NCI-H82 treated with DMSO at 0.1 percent for 48 hours (cell line): ENCODE measurements around the gene WDR48.

Experiments used
- DNase-seq: peaks from one replicate; lab custom pipeline; 2025; ENCODE audit not compliant: unreplicated experiment; lab: John Stamatoyannopoulos, UW

The WDR48 gene

DNA sequence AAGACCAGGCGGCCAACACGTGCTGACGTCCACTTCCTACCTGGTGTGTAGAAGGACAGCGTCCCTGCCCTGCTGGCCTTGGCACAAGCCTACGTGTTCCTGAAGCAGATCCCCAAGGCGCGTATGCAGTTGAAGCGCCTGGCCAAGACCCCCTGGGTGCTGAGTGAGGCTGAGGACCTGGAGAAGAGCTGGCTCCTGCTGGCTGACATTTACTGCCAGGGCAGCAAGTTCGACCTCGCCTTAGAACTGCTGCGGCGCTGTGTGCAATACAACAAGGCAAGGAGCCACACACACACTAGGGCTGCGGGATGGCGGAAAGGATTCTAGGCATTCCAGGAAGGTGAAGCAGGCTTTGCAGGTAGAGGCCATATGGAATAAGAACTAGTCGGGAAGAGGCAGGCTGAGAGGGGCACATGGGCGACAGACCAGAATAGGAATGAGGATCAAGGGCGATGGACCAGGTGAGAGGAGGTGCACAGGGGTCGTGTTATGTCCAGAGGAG lies 85.7 kb downstream of the WDR48 start:
- DNase-seq, result no peak

DNA sequence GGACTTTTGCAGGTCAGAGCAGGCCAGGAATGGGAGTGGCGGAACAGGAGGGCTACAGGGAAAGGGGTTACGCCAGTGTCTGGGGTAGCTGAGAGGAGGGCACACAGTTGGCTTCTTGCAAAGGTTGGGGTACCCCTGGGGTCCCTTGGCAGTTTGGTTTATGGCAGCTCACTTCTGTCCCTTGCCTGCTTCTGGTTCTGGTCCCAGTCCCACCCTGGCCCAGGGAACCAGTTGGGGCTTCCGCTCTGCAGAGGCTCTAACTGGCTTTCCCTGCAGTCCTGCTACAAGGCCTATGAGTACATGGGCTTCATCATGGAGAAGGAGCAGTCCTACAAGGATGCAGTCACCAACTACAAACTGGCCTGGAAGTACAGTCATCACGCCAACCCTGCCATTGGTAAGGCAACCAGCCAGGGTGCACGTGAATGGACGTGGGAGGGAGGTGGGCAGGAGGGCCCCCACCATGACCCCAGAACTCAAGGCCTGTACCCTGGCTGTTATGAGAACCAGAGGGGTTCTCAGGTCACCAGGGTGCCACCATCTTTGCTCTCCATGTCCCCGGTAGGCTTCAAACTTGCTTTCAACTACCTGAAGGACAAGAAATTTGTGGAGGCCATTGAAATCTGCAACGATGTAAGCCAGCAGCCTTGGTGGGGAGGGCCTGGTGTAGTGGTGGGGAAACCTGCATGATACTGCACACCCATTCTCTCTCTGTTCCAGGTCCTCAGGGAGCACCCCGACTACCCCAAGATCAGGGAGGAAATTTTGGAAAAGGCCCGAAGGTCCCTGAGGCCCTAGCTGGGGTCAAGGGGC lies 86.4 kb downstream of the WDR48 start:
- no peak for DNase-seq

DNA sequence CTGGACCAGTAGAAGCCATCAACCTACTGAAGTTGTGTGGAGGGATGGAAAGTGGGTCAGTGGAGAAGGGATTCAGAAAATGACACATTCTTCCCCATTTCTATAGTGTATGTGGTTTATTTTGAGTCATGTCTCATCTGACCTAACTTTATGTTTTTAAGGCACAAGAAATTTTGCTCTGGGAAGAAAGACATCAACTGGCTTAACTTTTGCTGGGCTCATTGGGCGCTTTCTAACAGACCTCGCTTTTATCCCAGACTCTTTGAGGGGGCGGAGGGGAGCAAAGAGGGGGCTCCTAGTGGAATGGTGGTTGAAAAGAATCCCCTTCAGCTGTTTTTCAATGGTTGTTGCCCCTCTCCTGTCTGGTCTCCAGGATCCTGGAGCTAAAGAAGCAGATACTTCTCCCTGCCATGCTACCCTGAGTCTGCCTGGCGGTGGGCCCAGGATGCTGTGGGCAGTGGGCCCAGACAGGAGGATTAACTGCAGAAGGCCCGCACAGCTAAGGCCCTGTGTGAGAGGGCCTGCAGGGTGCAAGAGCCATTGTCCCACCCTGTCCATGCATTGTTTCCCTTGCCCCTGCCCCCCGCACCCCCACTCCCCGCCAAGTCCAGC lies 87.1 kb downstream of the WDR48 start:
- DNase-seq, result no peak

DNA sequence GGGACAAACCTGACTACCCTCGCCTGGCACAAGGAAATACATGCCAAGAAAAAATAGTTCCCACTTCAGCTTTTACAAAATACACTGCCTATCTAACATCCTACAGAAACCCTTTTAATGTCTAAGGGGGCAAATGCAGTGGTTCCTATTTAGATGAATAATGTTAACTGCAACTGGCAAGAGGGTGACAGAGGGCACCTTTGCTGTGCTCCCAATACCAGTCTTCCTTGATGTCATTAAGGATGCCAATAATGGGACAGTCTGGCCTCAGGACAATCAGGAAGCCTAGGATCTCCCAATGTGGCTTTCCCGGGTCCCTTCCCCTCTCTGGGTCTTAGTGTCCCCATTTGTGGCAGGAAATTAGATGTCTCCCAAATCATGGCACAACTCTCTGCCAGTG lies 87.6 kb downstream of the WDR48 start:
- DNase-seq, result no peak

DNA sequence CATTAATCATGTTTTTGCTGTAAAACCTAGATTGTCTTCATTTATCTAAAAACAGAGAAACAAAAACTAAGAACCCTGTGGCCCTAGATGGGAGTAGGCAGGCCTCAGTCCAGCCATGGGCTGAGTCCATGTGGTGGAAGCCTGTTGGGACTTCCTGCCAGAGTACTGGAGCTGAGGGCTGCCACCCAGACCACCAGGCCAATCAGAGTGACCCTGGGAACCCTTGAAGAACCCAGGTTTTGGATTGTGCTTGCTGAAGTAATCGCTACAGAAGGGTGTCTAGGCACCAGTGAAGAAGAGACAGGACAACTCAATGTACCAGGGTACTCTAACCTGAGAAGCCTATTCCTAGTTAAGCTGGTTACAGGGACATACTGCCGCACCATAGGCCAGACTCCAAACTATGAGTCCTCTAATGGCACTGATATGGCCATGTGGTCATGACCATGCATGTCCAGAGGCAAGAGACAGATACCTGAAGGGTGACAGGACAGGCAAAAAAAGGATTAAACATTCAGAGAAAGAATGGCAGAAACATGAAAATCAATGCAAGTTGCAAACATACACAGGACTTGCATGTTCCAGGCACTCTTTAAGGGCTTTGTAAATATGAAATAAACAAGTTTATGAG lies 88.6 kb downstream of the WDR48 start:
- DNase-seq, result no peak

DNA sequence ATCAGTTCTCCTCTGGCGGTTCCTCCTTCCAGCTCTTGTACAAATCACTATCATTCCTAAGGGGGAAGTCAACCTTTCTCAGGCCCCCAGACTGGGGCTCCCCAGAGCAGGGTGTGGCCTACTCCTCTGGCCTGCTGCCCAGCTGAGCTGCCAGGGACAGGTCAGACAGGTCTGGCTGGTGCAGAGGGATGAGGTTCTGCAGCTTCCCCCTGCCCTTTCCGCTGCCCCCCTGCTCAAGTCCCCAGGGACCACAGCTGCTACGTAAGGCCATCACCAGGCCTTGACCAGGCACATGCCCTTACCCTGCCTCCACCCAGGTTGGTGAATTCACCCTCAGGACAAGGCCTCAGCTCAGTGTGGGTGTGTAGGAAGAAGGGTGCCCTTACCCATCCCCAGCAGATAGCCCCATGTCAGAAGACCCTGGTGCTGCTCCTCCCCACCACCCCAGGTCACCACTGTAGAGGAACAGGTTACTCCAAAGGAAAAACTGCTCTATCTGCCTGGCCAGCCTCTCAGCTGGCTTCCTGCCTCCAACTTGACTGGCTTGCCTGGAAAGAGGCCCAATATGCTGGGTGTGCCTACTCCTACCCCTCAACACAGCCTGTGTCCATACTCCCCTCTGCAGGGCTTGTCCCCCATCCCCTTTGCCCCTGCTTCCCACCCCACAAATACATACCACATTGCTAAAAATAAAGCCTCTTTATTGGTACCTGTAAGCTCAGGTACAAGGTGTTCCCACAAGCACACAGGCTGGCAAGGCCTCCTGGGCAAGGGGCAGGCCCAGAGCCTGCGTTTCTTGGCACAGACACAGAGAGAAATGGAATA lies 89.6 kb downstream of the WDR48 start:
- DNase-seq, result no peak

DNA sequence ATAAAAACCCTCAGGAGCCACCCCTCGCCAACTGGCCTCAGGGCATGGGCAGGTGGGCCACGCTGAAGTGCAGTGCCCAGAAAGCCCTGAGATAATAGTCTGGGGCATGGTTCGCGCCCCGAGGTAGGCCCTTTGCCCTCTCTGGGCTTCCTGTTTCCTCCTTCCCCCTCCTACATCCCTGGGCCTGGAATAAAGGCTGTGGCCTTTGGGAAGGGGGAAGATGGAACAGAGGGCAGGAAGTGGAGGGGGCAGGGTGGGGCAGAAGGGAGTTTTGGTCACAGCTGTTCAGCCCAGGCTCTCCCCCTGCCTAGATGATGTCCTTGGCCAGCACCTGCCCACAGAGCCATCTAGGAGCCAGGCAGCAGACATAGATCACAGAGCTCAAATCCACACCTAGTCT lies 90.3 kb downstream of the WDR48 start:
- no peak for DNase-seq

DNA sequence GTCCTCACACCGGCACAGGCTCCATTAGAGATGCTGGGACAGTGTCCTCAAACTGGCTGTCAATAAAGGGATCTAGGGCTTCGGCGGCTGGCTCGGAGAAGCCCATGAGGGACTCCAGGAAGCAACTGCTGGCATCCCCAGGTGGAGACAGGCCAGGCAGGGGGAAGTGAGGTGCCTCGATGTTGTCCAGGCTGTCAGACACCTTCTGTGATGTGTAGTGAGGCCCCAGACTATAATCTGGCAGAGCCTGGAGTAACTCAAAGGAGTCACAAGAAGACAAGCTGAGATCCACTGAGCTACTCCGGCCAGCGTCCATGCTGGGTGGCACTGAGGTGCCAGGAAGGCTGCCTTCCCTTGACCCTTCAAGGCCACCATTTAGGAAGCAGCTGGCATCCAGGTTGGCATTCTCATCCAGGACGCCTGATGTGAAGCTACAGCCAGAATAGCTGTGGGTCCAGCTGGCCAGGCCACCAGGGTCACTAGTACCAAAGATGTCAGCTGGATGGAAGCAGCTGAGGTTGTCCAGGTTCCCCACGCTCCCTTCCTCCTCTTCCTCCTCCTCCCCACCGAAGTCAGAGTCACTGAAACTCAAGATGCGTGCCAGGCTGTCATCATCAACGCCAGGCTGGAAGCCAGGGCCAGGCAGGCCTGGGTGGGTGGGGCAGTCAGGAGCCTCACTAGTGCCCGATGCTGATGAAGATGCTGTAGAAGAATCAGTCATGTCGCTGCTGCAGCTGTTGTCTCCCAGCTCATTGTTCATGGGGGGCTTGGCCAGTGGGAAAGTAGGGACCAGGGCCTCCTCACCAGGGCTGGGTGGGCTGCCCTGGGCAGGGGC lies 91.5 kb downstream of the WDR48 start:
- DNase-seq, result no peak

DNA sequence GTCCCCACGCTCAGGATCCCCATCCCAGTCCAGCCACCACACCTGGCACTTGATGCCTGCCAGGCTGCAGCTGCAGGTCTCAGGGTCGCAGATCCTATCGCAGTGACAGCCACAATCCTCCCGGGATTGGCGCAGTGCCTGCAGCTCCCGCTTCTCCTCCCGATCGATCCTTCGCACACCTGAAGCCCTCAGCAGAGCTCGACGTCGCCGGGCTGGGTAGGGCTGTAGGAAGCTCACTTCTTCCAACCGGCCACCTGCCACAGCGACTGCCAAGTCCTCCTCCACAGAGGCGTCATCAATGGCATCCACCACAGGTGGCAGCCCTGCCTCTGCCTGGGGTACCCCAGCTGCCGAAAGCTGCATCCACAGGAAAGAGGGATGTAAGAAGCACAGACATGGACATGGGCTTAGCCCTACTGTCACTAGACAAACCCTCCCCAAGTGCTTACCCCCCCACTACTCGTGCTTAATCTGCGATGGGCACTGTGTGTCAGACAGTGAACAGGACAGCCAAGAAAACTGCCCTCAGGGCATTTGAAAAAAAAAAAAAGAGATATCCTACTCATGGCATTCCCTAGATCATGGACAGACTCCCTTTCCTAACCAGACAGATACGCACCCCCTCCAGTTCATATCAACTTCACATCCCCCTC lies 92.4 kb downstream of the WDR48 start:
- DNase-seq, result no peak

DNA sequence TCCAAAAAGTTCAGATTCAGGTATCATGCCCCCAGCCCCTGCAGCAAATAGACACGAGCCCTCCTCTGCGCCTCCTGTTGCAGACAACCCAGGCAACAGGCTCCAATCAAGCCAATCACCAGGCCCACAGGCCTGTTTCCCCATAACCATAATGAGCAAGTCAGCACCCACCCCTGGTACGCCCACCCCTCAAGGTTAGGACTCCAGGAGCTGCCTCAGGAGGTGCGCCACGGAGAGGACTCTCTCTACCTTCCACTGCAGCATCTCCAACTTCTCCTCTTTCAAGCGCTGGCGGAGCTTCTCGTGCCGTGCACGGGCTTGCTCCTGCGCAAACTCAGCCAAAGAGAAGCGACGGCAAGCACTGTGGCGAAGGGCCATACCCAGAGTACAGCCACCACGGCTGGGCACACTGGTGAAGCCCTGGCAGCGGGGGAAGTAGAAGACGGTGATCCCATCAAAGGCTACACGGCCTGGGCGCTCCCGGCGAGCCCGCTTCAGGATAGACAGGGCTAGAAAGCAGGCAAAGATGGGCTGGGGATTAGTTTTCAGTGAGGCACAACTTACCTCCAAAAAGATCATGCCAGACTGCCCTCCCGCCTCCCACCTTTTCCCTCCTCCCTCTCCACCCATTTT lies 93.0 kb downstream of the WDR48 start:
- no peak for DNase-seq

DNA sequence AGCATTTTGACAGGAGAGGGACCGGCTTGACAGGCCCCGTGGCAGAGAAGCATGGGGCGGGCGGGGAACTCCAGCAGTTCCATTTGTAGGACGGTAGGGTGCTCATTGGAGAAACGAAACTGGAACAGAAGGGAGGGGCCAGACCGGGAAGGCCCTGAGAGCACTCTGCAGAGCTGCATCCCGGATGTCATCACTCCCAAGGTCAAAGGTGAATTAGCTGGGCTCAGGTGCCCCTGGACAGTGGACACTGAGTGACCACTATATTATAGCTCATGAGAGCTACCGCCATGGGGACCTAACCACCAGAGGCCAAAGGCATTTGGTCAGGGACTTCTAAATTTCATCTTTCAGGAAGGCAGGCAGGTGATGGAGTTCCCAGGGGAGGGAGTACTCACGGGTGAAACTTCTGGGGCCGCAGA lies 94.3 kb downstream of the WDR48 start:
- DNase-seq, result no peak
